Fibroblast of villous mesenchyme (primary cell): Measurements from ENCODE around the gene RAPH1. TPM values are rescaled to one million over a fixed set of nuclear protein-coding genes. Genes with fewer than 3 reads are reported as not detected.
A peak's percentile ranks its signal among the peaks of the same experiment; 100 is the strongest.

ENCODE experiments used
- DNase-seq: peaks from one replicate; pipeline ENCODE4 v3.0.0-alpha.2; 2010; ENCODE audit warnings: low read depth
- H3K4me3 ChIP-seq: 2 replicates; pipeline ENCODE4 v1.5.1; 2011; ENCODE audit warnings: low read depth, mild to moderate bottlenecking, low read length
- CTCF ChIP-seq: IDR thresholded peaks from 2 replicates; pipeline ENCODE4 v1.5.1; 2012; ENCODE audit warnings: low read depth, mild to moderate bottlenecking, low read length; ENCODE audit not compliant: insufficient read depth
- total RNA-seq: library from RNA; depleted of rRNA; stranded (reverse); fragments of >200 nt; gene quantifications from 2 replicates; pipeline ENCODE4 v1.2.3, GENCODE V29; 2012

RAPH1 gene
- total RNA-seq, 1 donor, result 19.4 TPM

- no peak overlapping the region for H3K4me3 ChIP-seq
- no peak for DNase-seq
- no peak for TF ChIP-seq CTCF
These were observed 33.2 kb downstream of the RAPH1 start for GRCh38 chr2:203501873-203502272.

GRCh38 chr2:203500951-203501350, 34.1 kb downstream of the RAPH1 start:
- no peak for TF ChIP-seq CTCF
- no peak for DNase-seq
- no peak overlapping the region for H3K4me3 ChIP-seq

GRCh38 chr2:203500297-203500696, 34.8 kb downstream of the RAPH1 start:
- no peak overlapping the region for H3K4me3 ChIP-seq
- DNase-seq, result no peak
- no peak for TF ChIP-seq CTCF

- TF ChIP-seq CTCF, result no peak
- no peak overlapping the region for H3K4me3 ChIP-seq
- peak; percentile 88 for DNase-seq
These were observed 36.9 kb downstream of the RAPH1 start for GRCh38 chr2:203498161-203498560.

GRCh38 chr2:203492965-203493364, 42.1 kb downstream of the RAPH1 start:
- DNase-seq, result no peak
- H3K4me3 ChIP-seq, result no peak overlapping the region
- TF ChIP-seq CTCF, result no peak

GRCh38 chr2:203490391-203490790, 44.7 kb downstream of the RAPH1 start:
- no peak for TF ChIP-seq CTCF
- DNase-seq, result no peak
- no peak overlapping the region for H3K4me3 ChIP-seq

GRCh38 chr2:203489531-203489930, 45.6 kb downstream of the RAPH1 start:
- DNase-seq, result no peak
- no peak for TF ChIP-seq CTCF
- no peak overlapping the region for H3K4me3 ChIP-seq
